ENCODE results near the gene GREM2. TPM values are rescaled to one million over a fixed set of nuclear protein-coding genes. Genes with fewer than 3 reads are reported as not detected.

GREM2 gene
- total and polyA plus RNA-seq, 9 of the 15 experiments (the other 6 are each of a cell fraction or from before 2014, with no cell fraction given), result 0.01 to 0.07 (median 0.05) TPM; not detected in 5

DNA sequence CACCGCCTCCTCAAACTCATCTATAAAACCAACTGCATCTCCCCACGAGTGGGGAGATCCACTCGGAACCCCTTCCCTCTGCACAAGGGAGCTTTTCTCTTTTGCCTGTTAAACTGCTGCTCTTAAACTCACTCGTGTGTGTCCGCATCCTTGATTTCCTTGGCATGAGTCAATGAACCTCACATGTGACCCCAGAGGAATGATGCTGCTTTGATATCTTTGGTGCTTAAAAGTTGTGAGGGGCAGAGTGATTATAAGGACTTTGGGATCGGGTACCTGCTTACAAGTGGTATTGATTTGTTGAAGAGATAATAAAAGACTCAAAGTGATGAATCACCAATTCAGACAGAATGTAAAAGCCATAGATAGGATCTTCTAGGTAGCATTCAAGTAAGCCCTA is 125.3 kb downstream of the GREM2 start:
- no peak overlapping the region for H3K27ac ChIP-seq (ENCODE audit: extremely low read depth, low read depth, low read length)
- H3K4me1 ChIP-seq (replicated peaks in 1 of 2; ENCODE audit: control insufficient read depth in 2 of 2, insufficient read depth in 2 of 2, low read length in 2 of 2), result no peaks in the 10 kb centered on the region; a peak in 2 of 5 replicates
- H3K9ac ChIP-seq (ENCODE audit: insufficient read depth in 1 of 2, low read depth in 2 of 2, low read length in 2 of 2), result no peak overlapping the region
- H2AFZ ChIP-seq (ENCODE audit: low read depth, low read length), result no peak overlapping the region
- H3K4me2 ChIP-seq (ENCODE audit: insufficient read depth, low read length), result no peak overlapping the region
- intact Hi-C loops (cut with micrococcal nuclease) (no loop called here), in situ Hi-C loops (cut with MboI) (no loop called here)
- 3% methylated on average over 6 of the region's 6 CpGs for WGBS (ENCODE audit: insufficient coverage, low coverage, missing lambda C conversion rate)
- no peaks in the 10 kb centered on the region for H3K9me3 ChIP-seq (replicated peaks; ENCODE audit: control insufficient read depth, insufficient read depth, low read depth, low read length)
- no peak overlapping the region for H3K4me3 ChIP-seq
- no peaks in the 10 kb centered on the region for H4K20me1 ChIP-seq (replicated peaks; ENCODE audit: control insufficient read depth, insufficient read depth, low read length)
- H3K27me3 ChIP-seq (ENCODE audit: control insufficient read depth in 2 of 2, insufficient read depth in 2 of 2, low read length in 2 of 2), result no peaks in the 10 kb centered on the region
- no peaks in the 10 kb centered on the region for H3K79me2 ChIP-seq (ENCODE audit: control insufficient read depth, insufficient read depth, low read length)
- no peaks in the 10 kb centered on the region for H3K9me1 ChIP-seq (ENCODE audit: control insufficient read depth, insufficient read depth, low read length)
- CTCF ChIA-PET (ENCODE audit: low intra/inter-chr PET ratio), result no interaction called here
- POLR2A ChIA-PET, result no interaction called here
- FAIRE-seq (no peak), ATAC-seq (no peak), DNase-seq (ENCODE audit: extremely low read depth in 1 of 4, low spot score in 3 of 4) (no peak)
- no TSS peak for BruUV-seq (replicated peaks)
- H3K36me3 ChIP-seq (ENCODE audit: control insufficient read depth, insufficient read depth, low read length), result no peaks in the 10 kb centered on the region
- TF ChIP-seq HDAC6 (IDR thresholded peaks at IDR 0.05; ENCODE audit: low read depth, low read length), result no peak
- no peak for TF ChIP-seq PHB (CRISPR knock-in tag; IDR thresholded peaks at IDR 0.05)
- no peak for TF ChIP-seq ZNF551 (CRISPR knock-in tag; IDR thresholded peaks at IDR 0.05)
- no peak for TF ChIP-seq HNRNPK (IDR thresholded peaks at IDR 0.05; ENCODE audit: low read depth, low read length, poor library complexity, severe bottlenecking)
- TF ChIP-seq ZNF431 (CRISPR knock-in tag; IDR thresholded peaks at IDR 0.05), result no peak
- no peak for TF ChIP-seq TCFL5 (CRISPR knock-in tag; conservative IDR thresholded peaks at IDR 0.05)
- TF ChIP-seq BRD4 (IDR thresholded peaks at IDR 0.05), result no peak
- TF ChIP-seq, protein P1, sequence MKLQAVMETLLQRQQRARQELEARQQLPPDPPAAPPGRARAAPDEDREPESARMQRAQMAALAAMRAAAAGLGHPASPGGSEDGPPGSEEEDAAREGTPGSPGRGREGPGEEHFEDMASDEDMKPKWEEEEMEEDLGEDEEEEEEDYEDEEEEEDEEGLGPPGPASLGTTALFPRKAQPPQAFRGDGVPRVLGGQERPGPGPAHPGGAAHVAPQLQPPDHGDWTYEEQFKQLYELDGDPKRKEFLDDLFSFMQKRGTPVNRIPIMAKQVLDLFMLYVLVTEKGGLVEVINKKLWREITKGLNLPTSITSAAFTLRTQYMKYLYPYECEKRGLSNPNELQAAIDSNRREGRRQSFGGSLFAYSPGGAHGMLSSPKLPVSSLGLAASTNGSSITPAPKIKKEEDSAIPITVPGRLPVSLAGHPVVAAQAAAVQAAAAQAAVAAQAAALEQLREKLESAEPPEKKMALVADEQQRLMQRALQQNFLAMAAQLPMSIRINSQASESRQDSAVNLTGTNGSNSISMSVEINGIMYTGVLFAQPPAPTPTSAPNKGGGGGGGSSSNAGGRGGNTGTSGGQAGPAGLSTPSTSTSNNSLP (IDR thresholded peaks at IDR 0.05; ENCODE audit: borderline replicate concordance, low read depth, low read length), result no peak
- TF ChIP-seq BCL6 (CRISPR knock-in tag; IDR thresholded peaks at IDR 0.05), result no peak
- no peak for TF ChIP-seq JUNB (CRISPR knock-in tag; conservative IDR thresholded peaks at IDR 0.05)
- TF ChIP-seq, protein P2, sequence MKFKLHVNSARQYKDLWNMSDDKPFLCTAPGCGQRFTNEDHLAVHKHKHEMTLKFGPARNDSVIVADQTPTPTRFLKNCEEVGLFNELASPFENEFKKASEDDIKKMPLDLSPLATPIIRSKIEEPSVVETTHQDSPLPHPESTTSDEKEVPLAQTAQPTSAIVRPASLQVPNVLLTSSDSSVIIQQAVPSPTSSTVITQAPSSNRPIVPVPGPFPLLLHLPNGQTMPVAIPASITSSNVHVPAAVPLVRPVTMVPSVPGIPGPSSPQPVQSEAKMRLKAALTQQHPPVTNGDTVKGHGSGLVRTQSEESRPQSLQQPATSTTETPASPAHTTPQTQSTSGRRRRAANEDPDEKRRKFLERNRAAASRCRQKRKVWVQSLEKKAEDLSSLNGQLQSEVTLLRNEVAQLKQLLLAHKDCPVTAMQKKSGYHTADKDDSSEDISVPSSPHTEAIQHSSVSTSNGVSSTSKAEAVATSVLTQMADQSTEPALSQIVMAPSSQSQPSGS (CRISPR knock-in tag; IDR thresholded peaks at IDR 0.05), result no peak
- TF ChIP-seq ETS2 (tag; IDR thresholded peaks at IDR 0.05; ENCODE audit: borderline replicate concordance, poor library complexity, severe bottlenecking), result no peak
- TF ChIP-seq, protein P3, sequence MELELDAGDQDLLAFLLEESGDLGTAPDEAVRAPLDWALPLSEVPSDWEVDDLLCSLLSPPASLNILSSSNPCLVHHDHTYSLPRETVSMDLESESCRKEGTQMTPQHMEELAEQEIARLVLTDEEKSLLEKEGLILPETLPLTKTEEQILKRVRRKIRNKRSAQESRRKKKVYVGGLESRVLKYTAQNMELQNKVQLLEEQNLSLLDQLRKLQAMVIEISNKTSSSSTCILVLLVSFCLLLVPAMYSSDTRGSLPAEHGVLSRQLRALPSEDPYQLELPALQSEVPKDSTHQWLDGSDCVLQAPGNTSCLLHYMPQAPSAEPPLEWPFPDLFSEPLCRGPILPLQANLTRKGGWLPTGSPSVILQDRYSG (tag; conservative IDR thresholded peaks at IDR 0.05; ENCODE audit: low read depth), result no peak
- TF ChIP-seq, protein P4, sequence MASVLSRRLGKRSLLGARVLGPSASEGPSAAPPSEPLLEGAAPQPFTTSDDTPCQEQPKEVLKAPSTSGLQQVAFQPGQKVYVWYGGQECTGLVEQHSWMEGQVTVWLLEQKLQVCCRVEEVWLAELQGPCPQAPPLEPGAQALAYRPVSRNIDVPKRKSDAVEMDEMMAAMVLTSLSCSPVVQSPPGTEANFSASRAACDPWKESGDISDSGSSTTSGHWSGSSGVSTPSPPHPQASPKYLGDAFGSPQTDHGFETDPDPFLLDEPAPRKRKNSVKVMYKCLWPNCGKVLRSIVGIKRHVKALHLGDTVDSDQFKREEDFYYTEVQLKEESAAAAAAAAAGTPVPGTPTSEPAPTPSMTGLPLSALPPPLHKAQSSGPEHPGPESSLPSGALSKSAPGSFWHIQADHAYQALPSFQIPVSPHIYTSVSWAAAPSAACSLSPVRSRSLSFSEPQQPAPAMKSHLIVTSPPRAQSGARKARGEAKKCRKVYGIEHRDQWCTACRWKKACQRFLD (CRISPR knock-in tag; IDR thresholded peaks at IDR 0.05), result no peak
- TF ChIP-seq TOE1 (IDR thresholded peaks at IDR 0.05; ENCODE audit: borderline replicate concordance), result no peak
- TF ChIP-seq TOE1 (CRISPR knock-in tag; IDR thresholded peaks at IDR 0.05; ENCODE audit: borderline replicate concordance, low read depth), result no peak
- no peak for TF ChIP-seq ZNF79 (CRISPR knock-in tag; IDR thresholded peaks at IDR 0.05; ENCODE audit: low read depth)
- TF ChIP-seq NR1H2 (CRISPR knock-in tag; IDR thresholded peaks at IDR 0.05), result no peak
- TF ChIP-seq FOXK1 (CRISPR knock-in tag; IDR thresholded peaks at IDR 0.05; ENCODE audit: borderline replicate concordance), result no peak

Data from K562 (cell line).